Endodermal cell (in vitro differentiated cells): Measurements from ENCODE around the gene NISCH. TPM values are rescaled to one million over a fixed set of nuclear protein-coding genes. Genes with fewer than 3 reads are reported as not detected.
"Not testable (repeated sequence)": the region's sequence is repeated elsewhere in the genome, so short reads cannot be mapped to it uniquely, and the experiment has no call there.

Experiments used
- DNase-seq: peaks from one replicate; pipeline ENCODE4 v3.0.0-alpha.2; 2017
- H3K27ac ChIP-seq: 2 replicates; pipeline ENCODE4 v1.5.1; 2013; ENCODE audit warnings: mild to moderate bottlenecking, low read depth, low read length, moderate library complexity
- H3K27me3 ChIP-seq: 2 replicates; pipeline ENCODE4 v1.6.1; 2013; ENCODE audit warnings: mild to moderate bottlenecking, low read length, moderate library complexity; ENCODE audit not compliant: insufficient read depth, control insufficient read depth, poor library complexity, severe bottlenecking
- H3K36me3 ChIP-seq: 2 replicates; pipeline ENCODE4 v1.7.0; 2013; ENCODE audit warnings: mild to moderate bottlenecking, low read length, moderate library complexity; ENCODE audit not compliant: control insufficient read depth, insufficient read depth
- H3K4me1 ChIP-seq: one replicate; pipeline ENCODE4 v1.7.0; 2013; ENCODE audit warnings: low read length; ENCODE audit not compliant: control insufficient read depth, insufficient read depth
- H3K4me3 ChIP-seq: 2 replicates; pipeline ENCODE4 v1.5.1; 2013; ENCODE audit warnings: mild to moderate bottlenecking, low read length, moderate library complexity
- H3K9ac ChIP-seq: 2 replicates; pipeline ENCODE4 v1.6.1; 2013; ENCODE audit warnings: mild to moderate bottlenecking, low read length, moderate library complexity; ENCODE audit not compliant: poor library complexity, severe bottlenecking; ENCODE audit errors: extremely low read depth
- H3K9me3 ChIP-seq: 2 replicates; pipeline ENCODE4 v1.6.1; 2013; ENCODE audit warnings: mild to moderate bottlenecking, low read length, moderate library complexity; ENCODE audit not compliant: control insufficient read depth
- H3K27ac Mint-ChIP-seq: 2 replicates; pipeline ENCODE4 v1.8.0; 2020; ENCODE audit warnings: mixed read lengths
- H3K27me3 Mint-ChIP-seq: 2 replicates; pipeline ENCODE4 v1.8.0; 2021; ENCODE audit warnings: mild to moderate bottlenecking, mixed read lengths; ENCODE audit not compliant: insufficient read depth
- H3K36me3 Mint-ChIP-seq: 2 replicates; pipeline ENCODE4 v1.8.0; 2020; ENCODE audit warnings: low read depth, mixed read lengths
- H3K4me1 Mint-ChIP-seq: 2 replicates; pipeline ENCODE4 v1.8.0; 2020; ENCODE audit warnings: mixed read lengths
- H3K4me3 Mint-ChIP-seq: 2 replicates; pipeline ENCODE4 v1.8.0; 2020; ENCODE audit warnings: mild to moderate bottlenecking, moderate library complexity, mixed read lengths
- H3K9me3 Mint-ChIP-seq: 2 replicates; pipeline ENCODE4 v1.8.0; 2020; ENCODE audit warnings: mild to moderate bottlenecking, mixed read lengths
- CTCF ChIP-seq: fragments of 200-600 bp; sonication (generic); conservative IDR thresholded peaks from 2 replicates; pipeline ENCODE4 v1.5.0; 2021; ENCODE audit warnings: antibody characterized with exemption, mild to moderate bottlenecking
- WGBS, 2 experiments: methylation state at CpG; one replicate each; pipeline versions ENCODE4 v1.1.5 to v1.1.7; 2013; ENCODE audit warnings: missing lambda C conversion rate in 2 of 2, mixed read lengths in 1 of 2; ENCODE audit not compliant: insufficient coverage in 1 of 2, insufficient read length in 1 of 2; 5-methylcytosine and 5-hydroxymethylcytosine counted together
- total RNA-seq, 2 donors: library from RNA; stranded (reverse); fragmentation: NEBNext Ultra II Directional in 1 of 2; extraction: Animal tissue kit (Norgen Biotek cat#: 25700) in 1 of 2; gene quantifications; 2 replicates in 1 of 2; 3 replicates in 1 of 2; pipeline ENCODE4 v1.2.1, GENCODE V29; 2021

NISCH gene
- total RNA-seq, 2 donors from 2014 or later: 151 to 156 TPM

- Histone ChIP-seq H3K9ac (no peak overlapping the region), H3K27ac (peak overlapping the region; percentile 24)
- no peak for DNase-seq
Measured at GRCh38 chr3:52525680-52526561, 70.5 kb downstream of the NISCH start.

GRCh38 chr3:52526671-52527038 is 71.3 kb downstream of the NISCH start:
- not testable (repeated sequence) for H3K4me1 Mint-ChIP-seq, H3K9ac ChIP-seq, H3K9me3 ChIP-seq, H3K27me3 Mint-ChIP-seq, DNase-seq, H3K27ac ChIP-seq, H3K27ac Mint-ChIP-seq, H3K4me1 ChIP-seq, H3K9me3 Mint-ChIP-seq, H3K27me3 ChIP-seq, H3K4me3 Mint-ChIP-seq, H3K4me3 ChIP-seq
- H3K36me3 Mint-ChIP-seq: peaks cover 34% of the 10 kb centered on the region
- peaks cover 64% of the 10 kb centered on the region for H3K36me3 ChIP-seq
- WGBS, 2 experiments: 93 to 94% methylated on average over 2 to 5 of the region's 5 CpGs

More at GRCh38 chr3:52525680-52526561, 70.5 kb downstream of the NISCH start:
- H3K27me3 ChIP-seq: no peaks in the 10 kb centered on the region
- H3K36me3 Mint-ChIP-seq: peaks cover 34% of the 10 kb centered on the region
- H3K4me1 Mint-ChIP-seq: no peaks in the 10 kb centered on the region
- WGBS, 2 experiments: 88 to 93% methylated on average over 3 to 9 of the region's 9 CpGs
- no peak for TF ChIP-seq CTCF
- peaks cover 60% of the 10 kb centered on the region for H3K36me3 ChIP-seq
- H3K4me3 Mint-ChIP-seq: no peak overlapping the region
- no peaks in the 10 kb centered on the region for H3K9me3 Mint-ChIP-seq
- no peak overlapping the region for H3K27ac Mint-ChIP-seq
- H3K4me3 ChIP-seq: no peak overlapping the region
- H3K4me1 ChIP-seq: no peaks in the 10 kb centered on the region
- no peaks in the 10 kb centered on the region for H3K9me3 ChIP-seq
- no peaks in the 10 kb centered on the region for H3K27me3 Mint-ChIP-seq

GRCh38 chr3:52527039-52527731 is 71.8 kb downstream of the NISCH start:
- Mint-ChIP-seq H3K4me1 (no peaks in the 10 kb centered on the region), H3K27ac (no peak overlapping the region), H3K4me3 (no peak overlapping the region), H3K27me3 (no peaks in the 10 kb centered on the region), H3K36me3 (peaks cover 34% of the 10 kb centered on the region), H3K9me3 (no peaks in the 10 kb centered on the region)
- WGBS, 2 experiments: 94 to 97% methylated on average over 7 to 14 of the region's 14 CpGs
- Histone ChIP-seq H3K9me3 (no peaks in the 10 kb centered on the region), H3K9ac (no peak overlapping the region), H3K27me3 (no peaks in the 10 kb centered on the region), H3K4me3 (no peak overlapping the region), H3K4me1 (peaks cover 4% of the 10 kb centered on the region), H3K36me3 (peaks cover 69% of the 10 kb centered on the region), H3K27ac (peak overlapping the region; percentile 11)
- DNase-seq: no peak
- no peak for TF ChIP-seq CTCF
